Stomach (tissue), 9 donors: ENCODE measurements around the gene PPP1R3G. TPM values are rescaled to one million over a fixed set of nuclear protein-coding genes. Genes with fewer than 3 reads are reported as not detected.
"Not testable (repeated sequence)": the region's sequence is repeated elsewhere in the genome, so short reads cannot be mapped to it uniquely, and the experiment has no call there.

Experiments
- DNase-seq, 2 donors: peaks; one replicate each; pipeline versions ENCODE4 v3.0.0 to v3.0.0-alpha.2; 2013 to 2019
- H3K27ac ChIP-seq, 5 donors: fragments of 200-600 bp in 4 of 5; sonication (generic) in 4 of 5; one replicate each; pipeline ENCODE4 v1.5.1; 2013 to 2019; ENCODE audit warnings: mild to moderate bottlenecking in 1 of 5, moderate library complexity in 1 of 5
- H3K27me3 ChIP-seq, 3 donors: fragments of 200-600 bp; sonication (generic); one replicate each; pipeline ENCODE4 v1.5.1; 2017 to 2019; ENCODE audit warnings: mixed run types in 1 of 3
- H3K36me3 ChIP-seq, 4 donors: fragments of 200-600 bp; sonication (generic); 1 replicate in 3 of 4; 2 replicates in 1 of 4; pipeline ENCODE4 v1.5.1; 2016 to 2019
- H3K4me1 ChIP-seq, 4 donors: fragments of 200-600 bp; sonication (generic); one replicate each; pipeline ENCODE4 v1.5.1; 2016 to 2019
- H3K4me3 ChIP-seq, 4 donors: fragments of 200-600 bp; sonication (generic) in 3 of 4; one replicate each; pipeline ENCODE4 v1.5.1; 2016 to 2019; ENCODE audit warnings: mild to moderate bottlenecking in 1 of 4
- H3K9me3 ChIP-seq, 4 donors: fragments of 200-600 bp; sonication (generic); one replicate each; pipeline ENCODE4 v1.5.1; 2016 to 2019
- CTCF ChIP-seq, 7 experiments: fragments of 450-650 bp in 4 of 7; fragments of 200-600 bp in 3 of 7; sonication (generic) in 3 of 7; IDR thresholded peaks; one replicate each; pipeline ENCODE4 v1.5.1; 2016 to 2019; ENCODE audit warnings: antibody characterized with exemption in 7 of 7, control low read depth in 2 of 7, mild to moderate bottlenecking in 1 of 7
- EP300 ChIP-seq: sonication (generic); formaldehyde crosslinking; IDR thresholded peaks from one replicate; pipeline ENCODE4 v1.6.1; 2017; ENCODE audit warnings: antibody characterized with exemption
- POLR2A ChIP-seq, 4 donors: fragments of 450-650 bp; IDR thresholded peaks; one replicate each; pipeline ENCODE4 v1.6.1; 2016; ENCODE audit warnings: antibody characterized with exemption in 4 of 4, control low read depth in 2 of 4, mild to moderate bottlenecking in 1 of 4, moderate library complexity in 1 of 4
- POLR2AphosphoS5 ChIP-seq, 3 donors: sonication (generic); formaldehyde crosslinking; IDR thresholded peaks; one replicate each; pipeline ENCODE4 v1.6.1; 2016; ENCODE audit warnings: antibody characterized with exemption in 3 of 3
- WGBS, 5 donors: extraction: QIAGEN DNeasy Blood & Tissue Kit in 3 of 5; methylation state at CpG; one replicate each; pipeline versions ENCODE4 v1.1.5 to v1.1.7; 2013 to 2018; 5-methylcytosine and 5-hydroxymethylcytosine counted together
- intact Hi-C: fragments of 100-400 bp; cut with DNase I; formaldehyde crosslinking; loops from one replicate; pipeline ENCODE4 v1.15.1; 2023; ENCODE audit warnings: low total_unique reads
- polyA plus RNA-seq, 3 donors: library from polyadenylated mRNA; stranded (reverse); fragments of 200-250 nt; gene quantifications; one replicate each; pipeline ENCODE4 v1.2.3, GENCODE V29; 2013
- total RNA-seq, 5 donors: library from RNA; depleted of rRNA; stranded (reverse); fragments of >200 nt; gene quantifications; one replicate each; pipeline versions ENCODE4 v1.1.0 to v1.2.3, GENCODE V29; 2014 to 2016
- donor health status: healthy with polysubstance abuse.
- donor health status: Bipolar disorder and iron deficiency.
- donor health status: healthy.

Gene PPP1R3G
- total and polyA plus RNA-seq, 8 donors: 0.12 to 1.3 (median 0.61) TPM; not detected in 2

- intact Hi-C loops: no loop called here
- no peak for DNase-seq
- Histone ChIP-seq H3K4me1 (no peaks in the 10 kb centered on the region), H3K27ac (no peak overlapping the region), H3K9me3 (no peaks in the 10 kb centered on the region), H3K27me3 (no peaks in the 10 kb centered on the region), H3K4me3 (no peak overlapping the region), H3K36me3 (no peaks in the 10 kb centered on the region)
- 69 to 85% (median 73%) methylated on average over 7 to 8 of the region's 8 CpGs for WGBS, 5 donors
- TF ChIP-seq CTCF (IDR thresholded peaks at IDR 0.05) (no peak), POLR2AphosphoS5 (IDR thresholded peaks at IDR 0.05) (no peak), POLR2A (IDR thresholded peaks at IDR 0.05) (no peak), EP300 (no peak)
These were observed 26.9 kb upstream of the PPP1R3G start for GRCh38 chr6:5058254-5058653.

- WGBS, 5 donors: 80 to 89% (median 82%) methylated on average over 11 of the region's 11 CpGs
These were observed 25.9 kb upstream of the PPP1R3G start for GRCh38 chr6:5059036-5059896.

GRCh38 chr6:5060439-5060838, 24.7 kb upstream of the PPP1R3G start:
- 91 to 95% (median 95%) methylated on average over 9 of the region's 9 CpGs for WGBS, 5 donors
- H3K9me3 ChIP-seq, H3K4me1 ChIP-seq, H3K27me3 ChIP-seq, DNase-seq, intact Hi-C loops, H3K27ac ChIP-seq, H3K36me3 ChIP-seq, H3K4me3 ChIP-seq: not testable (repeated sequence)

More at GRCh38 chr6:5059036-5059896, 25.9 kb upstream of the PPP1R3G start:
- no peaks in the 10 kb centered on the region for H3K4me1 ChIP-seq
- H3K36me3 ChIP-seq: no peaks in the 10 kb centered on the region
- no peak overlapping the region for H3K27ac ChIP-seq
- no peaks in the 10 kb centered on the region for H3K27me3 ChIP-seq
- DNase-seq: no peak
- no peak overlapping the region for H3K4me3 ChIP-seq
- no peaks in the 10 kb centered on the region for H3K9me3 ChIP-seq
- intact Hi-C loops: no loop called here
- TF ChIP-seq EP300 (no peak), POLR2AphosphoS5 (IDR thresholded peaks at IDR 0.05) (no peak), POLR2A (IDR thresholded peaks at IDR 0.05) (no peak), CTCF (IDR thresholded peaks at IDR 0.05) (no peak)

- TF ChIP-seq POLR2AphosphoS5 (IDR thresholded peaks at IDR 0.05): no peak
- TF ChIP-seq POLR2A (IDR thresholded peaks at IDR 0.05): no peak
- no peak for TF ChIP-seq EP300
- TF ChIP-seq CTCF (IDR thresholded peaks at IDR 0.05): no peak
- Histone ChIP-seq H3K27ac (no peak overlapping the region), H3K27me3 (no peaks in the 10 kb centered on the region), H3K4me1 (no peaks in the 10 kb centered on the region), H3K4me3 (no peak overlapping the region), H3K36me3 (no peaks in the 10 kb centered on the region), H3K9me3 (no peaks in the 10 kb centered on the region)
- DNase-seq: no peak
- WGBS, 5 donors: 60 to 68% (median 63%) methylated on average over 3 of the region's 3 CpGs
- intact Hi-C loops: no loop called here
These were observed 24.0 kb upstream of the PPP1R3G start for GRCh38 chr6:5061152-5061551.

- no peaks in the 10 kb centered on the region for H3K36me3 ChIP-seq
- H3K9me3 ChIP-seq: peaks cover 0 to 9% (median 3%) of the 10 kb centered on the region in 4 donors
- no peaks in the 10 kb centered on the region for H3K27me3 ChIP-seq
- 85 to 92% (median 87%) methylated on average over 6 to 8 of the region's 8 CpGs for WGBS, 5 donors
- intact Hi-C loops: no loop called here
- H3K27ac ChIP-seq: no peak overlapping the region
- TF ChIP-seq CTCF (IDR thresholded peaks at IDR 0.05) (no peak), POLR2AphosphoS5 (IDR thresholded peaks at IDR 0.05) (no peak), EP300 (no peak), POLR2A (IDR thresholded peaks at IDR 0.05) (no peak)
- H3K4me3 ChIP-seq: no peak overlapping the region
- no peak for DNase-seq
- no peaks in the 10 kb centered on the region for H3K4me1 ChIP-seq
These were observed 21.5 kb upstream of the PPP1R3G start for GRCh38 chr6:5063617-5064016.
